Stimulated activated CD8-positive, alpha-beta memory T cell treated with anti-CD3 and anti-CD28 coated beads, Interleukin-7, amount 100 ng/mL, for 1 hour (primary cell): ENCODE results near the gene FXYD1.
A peak's percentile ranks its signal among the peaks of the same experiment; 100 is the strongest.
"Not testable (repeated sequence)": the region's sequence is repeated elsewhere in the genome, so short reads cannot be mapped to it uniquely, and the experiment has no call there.

Source experiments
- DNase-seq, 2 donors: peaks; one replicate each; pipeline ENCODE4 v3.0.0-alpha.2; 2020; ENCODE audit warnings: low read depth in 2 of 2

FXYD1 gene

DNA sequence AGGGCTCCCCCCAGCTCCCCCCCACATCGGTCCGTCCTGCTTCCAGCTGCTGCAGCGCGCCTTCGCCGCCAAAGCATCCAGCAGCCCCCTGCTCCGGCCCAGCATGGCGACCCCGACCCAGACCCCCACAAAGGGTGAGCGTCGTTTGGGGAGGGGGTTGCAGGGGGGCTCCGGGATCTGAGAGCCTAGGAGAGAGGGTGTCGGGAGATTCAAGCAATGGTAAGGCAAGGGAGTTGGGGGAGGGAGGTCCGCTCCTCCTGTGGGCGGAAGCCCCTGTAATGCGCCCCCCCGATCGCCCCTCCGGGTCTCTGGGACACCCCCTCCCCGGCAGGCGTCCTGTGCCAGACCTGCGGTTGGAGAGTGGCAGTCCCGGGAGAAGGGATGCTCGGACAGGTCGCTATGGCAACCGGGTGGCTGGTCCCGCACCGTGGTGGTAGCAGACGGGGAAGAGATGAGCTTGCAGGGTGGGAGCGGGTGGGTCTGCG, 4.6 kb downstream of the FXYD1 start, which contains the start of gene FXYD7:
Gene FXYD7 (plus strand): TSS at position 25 of the 485 bp plus-strand sequence. CDS start 79 bp downstream, at position 104.
- DNase-seq: no peak

DNA sequence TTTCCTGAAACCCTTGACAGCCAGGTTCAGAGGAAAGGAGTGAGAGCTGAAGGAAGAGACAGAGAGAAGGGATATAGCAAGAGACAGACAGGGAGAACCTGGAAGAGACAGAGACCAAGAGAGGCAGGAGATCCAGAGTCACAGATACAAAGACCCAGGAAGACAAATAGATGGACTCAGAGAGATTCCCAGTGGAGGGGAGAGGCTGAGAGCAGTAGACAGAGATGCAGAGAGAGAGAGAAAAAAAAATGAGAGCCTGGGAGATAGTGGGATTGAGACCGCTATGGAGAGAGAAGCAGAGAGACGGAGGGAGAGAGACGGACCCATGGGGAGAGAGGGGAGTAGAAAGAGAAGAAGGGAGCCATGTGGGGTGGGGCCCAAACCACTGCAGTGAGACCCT, 5.2 kb downstream of the FXYD1 start:
- DNase-seq: no peak

DNA sequence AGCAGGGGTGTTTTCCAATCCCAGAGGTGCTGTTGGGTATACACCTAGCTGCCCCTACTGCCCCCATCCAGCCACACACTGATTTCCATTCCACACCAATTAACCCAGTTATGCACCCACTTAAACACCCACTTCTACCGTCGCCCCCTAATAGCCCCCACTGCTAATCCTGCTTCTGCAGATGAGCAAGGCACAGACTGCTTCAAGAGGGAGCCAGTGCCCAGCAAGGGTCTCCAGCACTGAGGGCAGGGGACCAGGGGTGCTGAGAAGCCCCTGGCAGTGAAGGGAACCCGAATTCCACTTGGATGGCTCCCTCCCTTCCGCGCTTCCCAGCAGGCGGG, 5.6 kb downstream of the FXYD1 start:
- DNase-seq: no peak

DNA sequence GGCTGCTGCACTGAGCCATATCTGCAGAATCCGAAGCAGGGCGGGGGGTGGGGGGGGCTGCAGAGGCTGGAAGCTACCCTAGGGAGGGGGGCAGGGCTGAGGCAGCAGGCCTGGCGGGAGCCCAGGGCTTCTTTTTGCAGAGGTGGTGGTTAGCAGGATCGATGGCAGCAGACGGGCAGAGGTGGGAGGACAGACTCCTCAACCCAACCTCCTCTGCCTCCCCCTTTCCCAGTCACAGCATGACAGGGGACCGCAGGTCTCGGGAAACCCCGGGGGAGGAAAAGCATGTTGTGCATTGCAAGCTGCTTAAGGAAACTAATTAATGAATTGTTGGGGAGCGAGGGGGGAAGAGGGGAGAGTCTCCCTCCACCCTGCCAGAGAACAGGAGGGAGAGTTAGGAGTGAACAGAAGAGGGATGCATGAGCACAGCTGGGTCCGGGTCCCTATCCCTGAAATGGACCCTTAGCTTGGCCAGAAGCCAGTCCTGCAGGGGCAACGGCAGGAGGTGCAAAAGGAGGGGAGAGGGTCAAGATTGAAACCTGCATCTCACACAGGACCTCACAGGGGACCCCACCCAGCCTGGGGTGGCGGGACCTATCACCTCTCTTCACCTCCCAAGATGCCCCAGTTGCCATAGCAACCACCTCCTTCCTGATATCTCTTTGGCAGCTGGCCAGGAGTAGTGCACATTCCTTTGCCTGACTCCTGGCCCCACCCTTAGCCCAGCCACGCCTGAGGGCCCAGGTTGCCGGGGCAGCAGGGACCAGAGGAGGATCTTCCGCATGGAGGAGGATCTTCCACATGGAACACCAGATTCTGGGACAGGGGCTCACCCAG, 6.2 kb downstream of the FXYD1 start:
- no peak for DNase-seq

DNA sequence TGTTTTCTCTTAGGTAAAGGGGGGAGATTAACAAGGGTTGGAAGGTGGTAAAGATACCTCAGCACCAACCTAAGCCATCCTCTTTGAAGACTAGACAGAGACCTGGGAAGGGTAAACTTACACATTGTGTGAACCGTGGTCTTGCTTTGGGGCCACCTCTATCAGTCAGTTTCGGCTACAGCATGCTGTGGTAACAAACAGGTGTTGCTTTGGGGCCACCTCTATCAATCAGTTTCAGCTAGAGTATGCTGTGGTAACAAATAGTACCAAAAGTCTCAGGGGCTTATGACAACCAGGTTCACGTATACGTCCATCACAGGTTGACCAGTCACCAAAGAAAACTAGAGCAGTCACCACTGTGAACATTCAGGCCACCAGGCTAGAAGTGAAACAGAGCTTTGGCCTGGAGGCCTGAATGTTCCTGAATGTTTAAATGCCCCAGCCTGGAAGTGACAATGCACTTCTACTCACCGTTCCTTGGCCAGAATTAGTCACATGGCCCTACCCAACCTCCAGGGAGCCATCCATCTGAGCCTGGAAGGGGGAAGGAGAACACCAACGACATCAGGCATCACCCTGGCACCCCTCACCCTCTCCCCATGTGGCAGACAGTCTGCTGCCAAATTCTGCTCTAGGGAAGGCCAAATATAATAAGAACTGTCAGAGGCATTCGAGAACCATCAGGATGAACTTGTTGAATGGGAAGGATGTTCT, 8.3 kb downstream of the FXYD1 start:
- DNase-seq: no peak

DNA sequence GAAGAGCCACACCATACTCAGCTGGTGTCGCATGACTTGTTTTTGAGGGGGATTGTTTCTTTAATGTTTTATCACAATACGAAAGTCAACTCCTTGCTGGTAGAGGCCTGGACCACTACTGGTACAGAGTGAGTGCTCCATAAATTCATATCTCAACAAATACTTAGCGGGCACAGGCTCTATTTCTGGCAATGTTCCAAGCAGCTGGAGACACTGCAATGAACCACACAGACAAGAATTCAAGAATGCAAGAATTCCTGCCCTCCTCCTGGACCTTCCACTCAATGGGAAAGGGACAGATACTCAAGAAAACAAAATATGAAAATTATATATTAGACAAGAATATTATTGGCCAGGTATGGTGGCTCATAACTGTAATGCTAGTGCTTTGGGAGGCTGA, 10.8 kb downstream of the FXYD1 start:
- no peak for DNase-seq

DNA sequence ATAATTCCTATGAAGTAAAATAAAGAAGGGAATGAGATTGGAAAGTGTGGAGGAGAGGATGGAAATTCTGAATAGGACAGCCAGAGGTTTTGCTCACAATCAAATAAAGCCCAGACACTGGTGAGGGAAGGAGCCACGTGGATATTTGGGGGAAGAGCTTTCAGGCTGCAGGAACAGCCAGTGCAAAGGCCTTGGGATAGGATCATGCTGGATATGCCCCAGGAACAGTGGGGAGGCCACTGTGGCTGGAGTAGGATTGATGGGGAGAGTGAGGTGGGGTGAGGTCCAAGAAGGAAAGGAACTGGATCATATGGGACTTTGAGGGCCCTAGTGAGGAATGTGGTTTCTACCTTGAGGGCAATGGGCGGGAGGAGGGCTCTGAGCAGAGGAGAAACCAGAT, 11.8 kb downstream of the FXYD1 start:
- no peak for DNase-seq

DNA sequence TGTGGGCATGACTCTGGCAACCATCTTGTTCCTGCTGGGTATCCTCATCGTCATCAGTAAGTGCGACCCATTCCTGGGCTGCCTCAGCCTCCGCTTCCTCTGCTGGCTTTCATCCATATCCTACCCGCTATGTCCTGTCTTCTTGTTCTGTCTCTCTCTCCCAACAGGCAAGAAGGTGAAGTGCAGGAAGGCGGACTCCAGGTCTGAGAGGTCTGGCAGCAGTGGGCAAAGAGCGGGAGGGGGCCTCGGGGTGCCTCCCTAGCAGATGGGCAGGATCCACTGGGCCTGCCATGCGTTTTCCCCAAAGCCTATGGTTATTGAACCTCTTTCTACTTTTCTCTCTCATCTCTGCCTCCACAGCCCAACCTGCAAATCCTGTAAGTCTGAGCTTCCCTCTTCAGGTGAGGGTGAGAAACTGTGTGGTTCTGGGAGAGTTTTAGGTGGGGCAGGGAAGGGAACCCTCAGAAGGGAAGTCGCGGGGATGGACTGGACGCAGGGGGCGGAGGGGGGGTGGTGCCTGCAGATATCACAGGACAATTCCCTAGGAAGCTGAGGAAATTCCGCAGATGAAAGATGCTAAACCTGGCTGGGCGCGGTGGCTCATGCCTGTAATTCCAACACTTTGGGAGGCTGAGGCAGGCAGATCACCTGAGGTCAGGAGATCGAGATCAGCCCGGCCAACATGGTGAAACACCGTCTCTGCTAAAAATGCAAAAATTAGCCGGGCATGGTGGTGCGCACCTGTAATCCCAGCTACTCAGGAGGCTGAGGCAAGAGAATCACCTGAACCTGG, 12.8 kb downstream of the FXYD1 start:
- DNase-seq: no peak

DNA sequence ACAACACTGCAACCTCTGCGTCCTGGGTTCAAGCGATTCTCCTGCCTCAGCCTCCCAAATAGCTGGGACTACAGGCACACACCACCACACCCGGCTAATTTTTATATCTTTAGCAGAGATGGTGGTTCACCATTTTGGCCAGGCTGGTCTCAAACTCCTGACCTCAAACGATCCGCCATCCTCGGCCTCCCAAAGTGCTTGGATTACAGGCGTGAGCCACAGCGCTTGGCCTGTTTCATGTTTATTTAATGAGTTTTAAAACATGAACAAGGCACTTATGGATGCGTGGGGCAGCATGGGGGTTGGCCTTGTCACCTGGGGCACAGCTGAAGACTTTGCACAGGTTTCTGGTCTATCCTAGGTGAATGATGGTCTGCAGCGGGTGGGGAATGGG, 14.5 kb downstream of the FXYD1 start:
- DNase-seq: not testable (repeated sequence)

DNA sequence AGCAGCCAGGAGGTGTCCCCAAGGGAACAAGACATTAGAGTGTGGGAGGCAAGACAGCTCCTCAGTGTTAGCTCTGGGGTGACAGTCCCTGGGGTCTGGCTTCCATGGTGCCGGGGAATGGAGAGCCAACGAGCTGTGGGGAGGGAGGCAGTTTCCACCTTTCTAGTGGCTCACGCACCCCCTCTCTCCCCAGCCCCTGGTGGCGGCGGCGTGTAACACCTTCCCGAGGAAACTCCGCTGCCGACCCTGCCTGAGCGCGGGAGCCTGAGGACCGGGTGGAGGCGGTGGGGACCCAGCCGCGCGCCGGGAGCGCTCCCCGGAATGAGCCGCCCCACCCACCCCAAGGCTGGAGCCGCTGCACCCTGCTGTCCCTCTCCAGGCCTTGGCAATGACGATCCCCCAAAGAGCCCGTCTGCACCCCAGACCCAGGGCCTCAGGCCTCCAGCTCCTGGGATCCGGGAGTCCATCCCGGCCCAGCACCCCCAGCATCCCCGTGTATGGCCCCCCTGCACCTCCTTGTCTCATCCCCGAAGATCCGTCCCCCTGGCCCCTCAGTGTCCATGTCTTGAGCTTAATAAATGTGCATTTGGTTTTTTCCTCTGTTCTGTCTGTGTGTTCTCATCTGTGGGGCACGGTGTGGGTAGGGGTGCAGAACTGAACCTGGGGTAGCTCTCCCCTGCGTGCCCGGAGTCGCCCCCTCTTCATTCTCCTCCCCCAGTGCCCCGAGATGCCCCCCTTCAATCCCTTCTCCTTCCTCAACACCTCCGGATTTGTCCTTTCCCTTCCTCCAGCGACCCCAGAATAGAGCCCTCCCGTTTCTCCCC, 15.3 kb downstream of the FXYD1 start:
- peak; percentile 40 to 57 for DNase-seq

DNA sequence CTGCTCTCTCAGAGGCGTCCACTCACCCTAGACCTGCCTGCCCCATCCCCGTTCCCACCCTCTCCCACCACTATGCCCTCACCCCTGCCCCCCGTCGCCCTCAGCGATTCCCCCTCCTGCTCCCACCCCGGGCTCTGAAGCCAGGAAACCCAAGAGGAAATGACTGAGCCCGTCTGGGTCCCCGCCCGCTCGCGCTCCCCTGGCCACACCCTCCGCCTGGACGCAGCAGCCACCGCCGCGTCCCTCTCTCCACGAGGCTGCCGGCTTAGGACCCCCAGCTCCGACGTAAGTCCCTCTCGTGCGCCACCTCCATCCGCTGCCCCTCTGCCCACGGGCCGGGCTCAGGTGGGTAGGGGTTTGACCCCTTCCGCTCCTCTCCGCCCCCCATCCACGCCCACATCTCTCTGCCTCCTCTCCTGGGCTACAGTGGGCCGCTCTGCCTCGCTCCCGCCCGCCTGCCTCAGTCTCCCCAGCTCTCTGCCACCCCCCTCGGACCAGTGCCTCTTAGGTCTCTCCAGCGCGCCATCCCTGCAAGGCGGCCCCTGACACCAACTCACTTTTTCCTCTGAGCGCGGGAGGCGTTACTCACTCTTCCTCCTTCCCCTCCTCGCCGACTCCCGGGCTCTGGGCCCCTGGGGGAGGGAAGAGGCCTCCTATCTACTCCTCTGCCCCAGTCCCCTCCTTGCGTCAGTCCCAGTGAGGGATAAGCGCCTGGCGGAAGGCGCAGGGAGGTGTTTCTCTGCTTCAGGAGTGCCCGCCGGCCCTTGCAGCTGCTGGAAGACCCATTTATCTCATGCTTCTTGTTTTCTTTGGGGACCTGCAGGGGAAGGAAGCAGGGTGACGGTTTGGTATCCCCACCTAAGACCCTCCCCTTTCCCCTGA, 16.1 kb downstream of the FXYD1 start, which contains the start of gene FXYD5:
Gene FXYD5 (plus strand): TSS at position 211 of the 882 bp plus-strand sequence. CDS start 816 bp downstream, outside the sequence.
- peak; percentile 59 to 61 for DNase-seq

DNA sequence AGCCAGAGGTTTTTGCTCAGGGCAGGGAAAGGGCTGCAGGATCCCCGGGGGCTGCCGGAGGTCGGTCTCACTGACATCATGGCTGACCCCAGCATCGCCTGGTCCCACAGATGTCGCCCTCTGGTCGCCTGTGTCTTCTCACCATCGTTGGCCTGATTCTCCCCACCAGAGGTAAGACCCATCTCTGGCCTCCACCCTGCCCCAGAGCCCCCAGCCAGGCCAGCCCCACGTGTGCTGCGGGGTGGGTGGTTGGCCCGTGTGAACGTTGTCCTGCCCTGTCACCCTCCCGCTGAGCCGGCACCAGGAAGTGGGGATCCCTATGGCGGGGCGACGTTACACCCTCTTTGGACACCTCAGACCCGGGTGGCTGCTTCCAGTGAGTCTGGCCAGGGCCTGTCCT, 16.8 kb downstream of the FXYD1 start:
- no peak for DNase-seq

DNA sequence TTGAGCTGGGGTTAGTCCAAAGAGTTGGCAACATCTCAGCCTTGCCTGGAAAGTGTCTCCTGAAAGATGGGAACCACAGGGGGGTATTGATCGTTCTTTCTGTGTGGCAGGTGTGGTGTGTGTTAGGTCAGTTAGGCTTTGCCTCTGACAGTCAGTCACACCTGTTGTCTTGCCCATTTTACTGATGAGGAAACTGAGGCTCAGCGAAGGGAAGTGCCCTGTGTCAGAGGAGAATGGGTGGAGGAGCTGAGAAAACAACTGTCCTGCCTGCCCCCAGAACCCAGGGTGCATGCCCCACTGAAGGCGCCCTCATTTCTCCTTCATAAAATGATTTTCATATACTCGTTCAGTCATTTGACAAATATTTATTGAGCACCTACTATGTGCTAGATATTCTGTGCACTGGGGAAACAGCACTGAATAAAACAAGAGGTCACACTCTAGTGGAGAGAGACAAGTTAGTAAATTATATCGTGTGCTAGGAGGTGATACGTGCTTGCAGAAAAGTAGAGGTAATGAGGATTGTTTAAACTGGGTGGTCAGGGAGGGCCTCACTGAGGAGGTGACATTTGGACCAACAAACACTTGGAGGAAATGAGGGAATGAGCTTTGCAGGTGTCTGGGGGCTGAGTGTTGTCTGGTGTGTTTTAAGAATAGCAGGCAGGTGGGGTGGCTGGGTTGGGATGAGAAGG, 17.5 kb downstream of the FXYD1 start:
- no peak for DNase-seq

DNA sequence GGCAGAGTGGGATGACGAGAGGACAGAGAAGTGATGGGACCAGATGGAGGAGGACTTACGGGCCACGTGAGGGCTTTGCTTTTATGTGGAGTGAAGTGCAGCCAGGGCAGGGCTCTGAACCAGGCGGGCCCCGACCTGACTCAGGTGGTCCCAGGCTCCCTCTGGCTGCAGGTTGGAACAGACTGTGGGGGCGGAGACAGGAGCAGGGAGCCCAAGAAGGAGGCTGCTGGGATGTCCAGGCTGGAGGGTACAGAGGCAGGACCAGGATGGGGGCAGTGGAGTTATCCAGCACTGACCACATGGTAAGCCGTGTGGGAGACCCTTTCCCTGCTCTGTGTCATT, 18.0 kb downstream of the FXYD1 start:
- no peak for DNase-seq

DNA sequence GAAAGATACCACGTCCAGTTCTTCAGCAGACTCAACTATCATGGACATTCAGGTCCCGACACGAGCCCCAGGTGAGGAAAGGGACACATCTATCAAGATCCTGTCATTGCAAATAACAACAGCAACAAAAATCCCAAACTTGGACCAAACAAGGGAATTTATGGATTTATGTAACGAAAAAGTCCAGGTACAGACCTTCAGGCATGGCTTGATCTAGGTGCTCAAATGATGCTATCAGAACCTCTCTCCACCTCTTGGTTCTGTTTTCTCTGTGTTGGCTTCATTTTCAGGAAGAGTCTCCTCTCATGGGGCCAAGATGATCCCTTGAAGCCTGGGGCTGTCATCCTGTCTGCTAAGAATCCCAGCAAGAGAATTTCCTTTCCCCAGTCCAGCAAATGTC, 18.8 kb downstream of the FXYD1 start:
- no peak for DNase-seq

DNA sequence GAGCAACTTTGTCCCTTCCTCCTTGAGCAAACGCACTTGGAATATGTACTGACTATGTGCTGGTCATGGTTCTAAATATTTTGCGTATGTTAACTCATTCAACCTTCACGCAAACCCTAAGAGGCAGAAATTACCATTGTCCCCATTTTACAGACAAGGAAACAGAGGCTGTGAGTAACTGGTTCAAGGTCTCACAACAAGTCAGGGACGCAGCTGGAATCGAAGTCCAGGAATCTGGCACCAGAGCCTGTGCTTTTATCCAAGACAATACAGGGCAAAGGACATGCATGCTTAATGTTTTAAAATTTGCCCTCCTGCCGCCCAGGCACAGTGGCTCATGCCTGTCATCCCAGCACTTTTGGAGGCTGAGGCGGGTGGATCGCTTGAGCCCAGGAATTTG, 21.0 kb downstream of the FXYD1 start:
- no peak for DNase-seq

DNA sequence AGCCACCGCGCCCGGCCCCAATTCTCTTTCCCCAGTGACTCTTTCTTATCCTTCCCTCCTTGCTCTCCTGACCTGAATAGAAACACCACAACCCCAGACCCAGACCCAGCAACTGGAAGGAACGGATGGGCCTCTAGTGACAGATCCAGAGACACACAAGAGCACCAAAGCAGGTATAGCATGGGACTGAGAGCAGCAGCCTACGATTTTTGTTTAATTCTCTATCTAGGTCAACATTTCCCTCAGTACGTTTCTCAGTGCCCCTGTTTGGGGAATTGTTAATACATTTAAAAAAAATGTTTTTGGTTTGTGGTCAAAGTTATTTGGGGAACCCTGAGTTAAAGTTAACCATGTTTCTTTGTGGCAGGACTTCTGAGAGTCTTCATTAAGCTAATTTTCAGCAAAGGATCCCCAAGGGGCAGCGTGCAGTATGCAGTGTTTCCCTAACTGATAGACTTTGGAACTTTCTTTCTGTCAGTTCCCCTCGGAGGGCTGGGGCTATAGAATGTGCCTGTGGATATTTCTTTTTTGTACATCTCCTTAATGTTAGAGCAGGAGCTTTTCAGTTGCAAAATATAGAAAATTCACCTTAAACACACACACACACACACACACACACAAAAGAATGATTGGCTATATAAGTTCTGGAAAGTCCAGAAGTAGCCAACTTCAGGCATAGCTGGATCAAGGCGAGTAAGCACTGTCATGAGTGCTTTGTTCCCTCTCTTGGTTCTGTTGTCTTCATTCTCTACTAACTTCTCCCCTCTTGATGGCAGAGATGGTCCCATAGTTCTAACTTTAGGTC, 22.2 kb downstream of the FXYD1 start:
- no peak for DNase-seq

DNA sequence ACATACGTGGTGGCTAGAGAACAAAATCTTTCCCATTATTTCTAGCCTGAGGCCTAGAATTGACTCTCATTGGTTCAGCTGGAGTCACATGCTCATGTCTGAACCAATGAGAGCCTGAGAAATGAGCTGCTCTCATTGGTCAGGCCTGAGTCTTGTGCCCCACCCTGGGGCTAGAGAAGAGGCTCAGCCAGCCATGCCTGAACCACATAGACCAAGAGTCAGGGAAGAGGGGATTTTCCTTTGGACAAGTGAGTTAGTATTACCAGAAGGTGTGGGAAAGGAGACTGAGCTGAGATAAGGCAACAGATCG, 22.8 kb downstream of the FXYD1 start:
- DNase-seq: no peak
